Nephron (organoid): ENCODE data around the gene CUEDC1.

Source experiments
- H3K27ac Mint-ChIP-seq, 3 experiments: 2 replicates each; pipeline ENCODE4 v1.8.0; 2020; ENCODE audit warnings: mixed read lengths in 3 of 3, mild to moderate bottlenecking in 2 of 3, moderate library complexity in 1 of 3
- H3K27me3 Mint-ChIP-seq: 2 replicates; pipeline ENCODE4 v1.8.0; 2021; ENCODE audit warnings: low read depth, mild to moderate bottlenecking, moderate library complexity, mixed read lengths
- H3K36me3 Mint-ChIP-seq: 2 replicates; pipeline ENCODE4 v1.8.0; 2020; ENCODE audit warnings: low read depth, mixed read lengths
- H3K4me1 Mint-ChIP-seq: 2 replicates; pipeline ENCODE4 v1.8.0; 2020; ENCODE audit warnings: mixed read lengths
- H3K4me3 Mint-ChIP-seq, 3 experiments: 2 replicates each; pipeline ENCODE4 v1.8.0; 2020; ENCODE audit warnings: mild to moderate bottlenecking in 3 of 3, mixed read lengths in 3 of 3, moderate library complexity in 2 of 3
- H3K9me3 Mint-ChIP-seq: 2 replicates; pipeline ENCODE4 v1.8.0; 2020; ENCODE audit warnings: mixed read lengths
- CTCF ChIP-seq, 3 experiments: fragments of 200-600 bp; sonication (generic); IDR thresholded peaks; one replicate each; pipeline ENCODE4 v1.5.0; 2021; ENCODE audit warnings: antibody characterized with exemption in 3 of 3; ENCODE audit not compliant: unreplicated experiment in 3 of 3

Gene CUEDC1

GRCh38 chr17:57892146-57892819 lies 62.9 kb downstream of the CUEDC1 start:
- H3K4me1 Mint-ChIP-seq = peaks cover 76% of the 10 kb centered on the region
- H3K4me3 Mint-ChIP-seq = peak overlapping the region; percentile 58 to 73 (median 59)
- H3K27me3 Mint-ChIP-seq = no peaks in the 10 kb centered on the region
- no peaks in the 10 kb centered on the region for H3K9me3 Mint-ChIP-seq
- H3K27ac Mint-ChIP-seq = peak overlapping the region; percentile 99 to 100 (median 99)
- peak; percentile 89 to 92 (median 91) for TF ChIP-seq CTCF (IDR thresholded peaks at IDR 0.05; ENCODE audit: unreplicated experiment in 3 of 3)
- no peaks in the 10 kb centered on the region for H3K36me3 Mint-ChIP-seq

- H3K4me1 Mint-ChIP-seq = peaks cover 73% of the 10 kb centered on the region
- no peaks in the 10 kb centered on the region for H3K9me3 Mint-ChIP-seq
- TF ChIP-seq CTCF (IDR thresholded peaks at IDR 0.05; ENCODE audit: unreplicated experiment in 3 of 3) = no peak
- no peak overlapping the region for H3K4me3 Mint-ChIP-seq
- H3K27ac Mint-ChIP-seq = peak overlapping the region; percentile 11 to 99 (median 69)
- no peaks in the 10 kb centered on the region for H3K27me3 Mint-ChIP-seq
- no peaks in the 10 kb centered on the region for H3K36me3 Mint-ChIP-seq
These were observed 64.4 kb downstream of the CUEDC1 start for GRCh38 chr17:57890857-57891232.

- H3K4me3 Mint-ChIP-seq = no peak overlapping the region
- no peak for TF ChIP-seq CTCF (IDR thresholded peaks at IDR 0.05; ENCODE audit: unreplicated experiment in 3 of 3)
- no peaks in the 10 kb centered on the region for H3K9me3 Mint-ChIP-seq
- H3K4me1 Mint-ChIP-seq = peaks cover 67% of the 10 kb centered on the region
- H3K36me3 Mint-ChIP-seq = no peaks in the 10 kb centered on the region
- no peaks in the 10 kb centered on the region for H3K27me3 Mint-ChIP-seq
- H3K27ac Mint-ChIP-seq = peak overlapping the region in 2 of 3 experiments; percentile 69 to 99
These were observed 65.0 kb downstream of the CUEDC1 start for GRCh38 chr17:57889892-57890856.

GRCh38 chr17:57889252-57889651 lies 66.0 kb downstream of the CUEDC1 start:
- no peaks in the 10 kb centered on the region for H3K9me3 Mint-ChIP-seq

More at GRCh38 chr17:57889252-57889651, 66.0 kb downstream of the CUEDC1 start:
- Mint-ChIP-seq H3K27ac (peak overlapping the region in 2 of 3 experiments; percentile 48 to 53), H3K36me3 (peaks cover 8% of the 10 kb centered on the region), H3K27me3 (no peaks in the 10 kb centered on the region), H3K4me3 (peak overlapping the region in 1 of 3 experiments; percentile 17), H3K4me1 (peaks cover 66% of the 10 kb centered on the region)
- no peak for TF ChIP-seq CTCF (IDR thresholded peaks at IDR 0.05; ENCODE audit: unreplicated experiment in 3 of 3)
